OCI-LY1 (cell line): ENCODE measurements around the gene RNMT.
"Not testable (repeated sequence)": the region's sequence is repeated elsewhere in the genome, so short reads cannot be mapped to it uniquely, and the experiment has no call there.

Experiments used
- H2AFZ ChIP-seq: fragments of 200-600 bp; sonication (generic), shearing (Covaris generic); 2 replicates; pipeline ENCODE4 v1.6.0; 2014; ENCODE audit warnings: antibody characterized with exemption, mild to moderate bottlenecking, low read length
- H3F3A ChIP-seq: fragments of 200-600 bp; sonication (generic), shearing (Covaris generic); 2 replicates; pipeline ENCODE4 v1.6.0; 2014; ENCODE audit warnings: mild to moderate bottlenecking, antibody characterized with exemption, low read length, moderate library complexity; ENCODE audit not compliant: insufficient read depth
- H3K27ac ChIP-seq: fragments of 200-600 bp; sonication (generic); 2 replicates; pipeline ENCODE4 v1.5.1; 2014; ENCODE audit warnings: low read length, mixed run types, mild to moderate bottlenecking, low read depth; ENCODE audit not compliant: poor library complexity, severe bottlenecking
- H3K27me3 ChIP-seq: fragments of 200-600 bp; sonication (generic); 2 replicates; pipeline ENCODE4 v1.6.0; 2014; ENCODE audit warnings: antibody characterized with exemption, mild to moderate bottlenecking, low read length, moderate library complexity; ENCODE audit not compliant: insufficient read depth
- H3K36me3 ChIP-seq: fragments of 200-600 bp; sonication (generic); 2 replicates; pipeline ENCODE4 v1.6.1; 2014; ENCODE audit warnings: mild to moderate bottlenecking, antibody characterized with exemption, low read length, moderate library complexity, mixed read lengths; ENCODE audit not compliant: insufficient read depth
- H3K4me1 ChIP-seq: fragments of 200-600 bp; sonication (generic); 2 replicates; pipeline ENCODE4 v1.5.1; 2014; ENCODE audit warnings: mild to moderate bottlenecking, low read length, moderate library complexity; ENCODE audit not compliant: insufficient read depth, severe bottlenecking
- H3K4me2 ChIP-seq: fragments of 200-600 bp; sonication (generic), shearing (Covaris generic); 2 replicates; pipeline ENCODE4 v1.6.1; 2014; ENCODE audit warnings: low read length
- H3K4me3 ChIP-seq: fragments of 200-600 bp; sonication (generic); 2 replicates; pipeline ENCODE4 v1.5.1; 2014; ENCODE audit warnings: low read length, low read depth, mild to moderate bottlenecking, mixed read lengths; ENCODE audit not compliant: poor library complexity, severe bottlenecking
- H3K79me2 ChIP-seq: fragments of 200-600 bp; shearing (Covaris generic); 2 replicates; pipeline ENCODE4 v1.6.1; 2016; ENCODE audit warnings: mixed run types, low read length, mixed read lengths; ENCODE audit not compliant: insufficient read depth
- H3K9ac ChIP-seq: fragments of 200-600 bp; sonication (generic), shearing (Covaris generic); 2 replicates; pipeline ENCODE4 v1.6.1; 2014; ENCODE audit warnings: mild to moderate bottlenecking, low read length, mixed read lengths
- H3K9me2 ChIP-seq: fragments of 200-600 bp; sonication (generic), shearing (Covaris generic); 2 replicates; pipeline ENCODE4 v1.6.1; 2014; ENCODE audit warnings: low read depth, mild to moderate bottlenecking, low read length, mixed read lengths
- H3K9me3 ChIP-seq: fragments of 200-600 bp; shearing (Covaris generic); 2 replicates; pipeline ENCODE4 v1.6.1; 2014; ENCODE audit warnings: low read length, mixed read lengths
- H4K20me1 ChIP-seq: fragments of 200-600 bp; sonication (generic), shearing (Covaris generic); 2 replicates; pipeline ENCODE4 v1.6.0; 2016; ENCODE audit warnings: mild to moderate bottlenecking, low read length; ENCODE audit not compliant: insufficient read depth
- CTCF ChIP-seq: fragments of 200-600 bp; sonication (generic), shearing (Covaris generic); IDR thresholded peaks from 2 replicates; pipeline ENCODE4 v1.5.1; 2017; ENCODE audit warnings: mild to moderate bottlenecking, antibody characterized with exemption, low read length, moderate library complexity, mixed read lengths
- EZH2 ChIP-seq: fragments of 200-600 bp; sonication (generic), shearing (Covaris generic); IDR thresholded peaks from 2 replicates; pipeline ENCODE4 v1.8.0; 2017; ENCODE audit warnings: borderline replicate concordance, mixed run types, mild to moderate bottlenecking, antibody characterized with exemption, low read length, moderate library complexity, mixed read lengths

The RNMT gene

DNA sequence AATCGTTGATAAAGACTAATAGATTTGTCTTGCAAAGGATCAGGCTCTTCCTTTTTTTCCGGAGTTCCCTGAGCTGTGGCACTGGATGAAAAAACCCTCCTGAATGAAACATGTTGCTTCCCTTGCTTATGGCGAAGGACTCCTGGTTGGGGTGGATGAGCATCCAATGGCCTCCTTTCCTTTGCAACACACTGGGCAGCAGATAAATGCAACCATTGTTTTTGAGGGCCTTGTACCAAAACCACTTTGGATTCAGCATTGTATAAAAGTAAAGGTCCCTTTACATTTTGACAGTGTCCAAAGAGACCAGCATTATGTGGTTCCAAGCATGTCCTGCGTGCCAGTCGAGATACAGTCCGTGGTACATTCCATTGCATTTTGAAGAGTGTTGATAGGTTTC, 44.8 kb upstream of the RNMT start:
- H3K4me2 ChIP-seq, result no peak overlapping the region
- H3K9ac ChIP-seq, result no peak overlapping the region
- H4K20me1 ChIP-seq, result no peaks in the 10 kb centered on the region
- H3K9me2 ChIP-seq, result no peaks in the 10 kb centered on the region
- no peaks in the 10 kb centered on the region for H3K27me3 ChIP-seq
- H3K36me3 ChIP-seq, result peaks cover 11% of the 10 kb centered on the region; the same call in 1 of the 2 replicates
- no peaks in the 10 kb centered on the region for H3K9me3 ChIP-seq
- TF ChIP-seq CTCF (no peak), EZH2 (no peak)
- no peak overlapping the region for H3K27ac ChIP-seq
- no peaks in the 10 kb centered on the region for H3K4me1 ChIP-seq
- no peak overlapping the region for H3K4me3 ChIP-seq
- peaks cover 48% of the 10 kb centered on the region for H3K79me2 ChIP-seq
- H2AFZ ChIP-seq, result no peak overlapping the region
- 0 out of 2 replicates have a peak, but pooled peaks cover 3% of the 10 kb centered on the region for H3F3A ChIP-seq

DNA sequence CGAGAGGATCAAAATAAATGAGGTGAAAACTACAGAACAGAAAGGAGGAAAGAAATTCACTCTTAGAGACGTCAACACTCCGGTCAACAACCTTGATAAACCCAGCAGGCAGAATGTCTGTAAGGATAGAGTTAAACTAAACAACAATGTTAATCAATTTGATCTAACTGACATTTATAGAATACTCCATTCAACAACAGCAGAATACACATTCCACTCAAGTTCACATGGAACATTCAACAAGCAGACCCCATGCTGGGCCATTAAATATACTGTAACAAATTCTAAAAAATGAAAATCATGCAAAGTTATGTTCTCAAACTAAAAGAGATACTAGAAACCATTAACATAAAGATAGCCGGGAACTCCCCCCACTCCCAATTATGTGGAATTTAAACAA, 41.9 kb upstream of the RNMT start:
- Histone ChIP-seq H3K9ac (no peak overlapping the region), H3K4me1 (no peaks in the 10 kb centered on the region), H3F3A (no peaks in the 10 kb centered on the region), H3K4me2 (no peak overlapping the region), H3K79me2 (peaks cover 61% of the 10 kb centered on the region), H3K36me3 (peaks cover 35% of the 10 kb centered on the region), H3K9me3 (peaks cover 12% of the 10 kb centered on the region; the same call in 1 of the 2 replicates), H4K20me1 (no peaks in the 10 kb centered on the region), H2AFZ (no peak overlapping the region), H3K9me2 (no peaks in the 10 kb centered on the region), H3K4me3 (no peak overlapping the region), H3K27me3 (no peaks in the 10 kb centered on the region), H3K27ac (no peak overlapping the region)
- TF ChIP-seq EZH2, result no peak
- no peak for TF ChIP-seq CTCF

DNA sequence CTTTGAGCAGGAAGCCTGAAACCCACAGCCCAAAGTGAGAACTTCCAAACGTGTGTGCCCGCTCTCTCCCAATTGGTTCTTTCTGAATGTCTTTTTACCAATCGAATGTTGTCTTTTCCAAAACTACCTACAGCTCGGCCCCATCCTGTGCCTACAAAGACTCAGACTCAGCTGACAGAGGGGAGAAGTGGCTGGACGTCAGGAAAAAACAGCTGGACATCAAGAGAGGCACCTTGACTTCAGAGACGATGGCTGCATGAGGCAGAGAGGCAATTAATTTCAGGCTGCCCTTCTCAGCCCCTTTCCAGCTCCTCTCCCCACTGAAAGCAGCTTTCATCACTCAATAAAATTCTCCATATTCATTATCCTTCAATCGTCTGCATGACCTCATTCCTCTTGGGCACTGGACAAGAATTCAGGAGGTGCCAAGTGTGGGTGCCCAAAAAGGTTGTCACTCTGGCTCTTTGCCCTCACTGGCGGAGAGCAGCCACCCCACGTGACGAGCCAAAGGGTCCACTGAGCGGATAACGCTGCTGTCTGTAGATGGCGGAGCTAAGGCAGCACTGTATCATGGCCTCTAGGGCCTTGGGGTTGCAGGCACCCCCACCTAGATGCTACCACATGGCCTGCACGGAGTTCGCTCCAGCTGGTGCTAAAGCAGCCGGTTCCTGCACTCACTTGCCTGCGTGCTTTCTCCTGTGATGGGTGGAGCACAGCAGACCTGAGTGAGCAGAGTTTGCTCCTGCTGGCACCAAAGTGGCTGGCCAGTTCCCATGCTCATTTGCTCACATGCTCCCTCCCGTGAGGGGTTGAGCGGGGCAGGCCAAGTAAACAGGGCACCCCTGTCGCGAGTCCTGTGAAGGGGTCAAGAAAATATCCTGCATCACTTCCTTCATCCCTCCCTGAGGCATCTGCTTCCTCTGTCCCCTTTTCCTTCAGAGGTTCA, 38.0 kb upstream of the RNMT start:
- H3K9me3 ChIP-seq, result peaks cover 12% of the 10 kb centered on the region; the same call in 1 of the 2 replicates
- no peaks in the 10 kb centered on the region for H3K9me2 ChIP-seq
- TF ChIP-seq CTCF, result no peak
- no peak overlapping the region for H3K9ac ChIP-seq
- no peak overlapping the region for H3K4me2 ChIP-seq
- no peaks in the 10 kb centered on the region for H3F3A ChIP-seq
- no peak overlapping the region for H3K27ac ChIP-seq
- peaks cover 63% of the 10 kb centered on the region for H3K79me2 ChIP-seq
- peaks cover 30% of the 10 kb centered on the region for H3K36me3 ChIP-seq
- H3K4me3 ChIP-seq, result no peak overlapping the region
- H3K27me3 ChIP-seq, result no peaks in the 10 kb centered on the region
- H4K20me1 ChIP-seq, result no peaks in the 10 kb centered on the region
- H3K4me1 ChIP-seq, result no peaks in the 10 kb centered on the region
- H2AFZ ChIP-seq, result no peak overlapping the region

GRCh38 chr18:13690060-13690459, 36.4 kb upstream of the RNMT start:
- H4K20me1 ChIP-seq, H3K4me2 ChIP-seq, H3K27ac ChIP-seq, H3K4me1 ChIP-seq, H3K27me3 ChIP-seq, H3K4me3 ChIP-seq, H3K9me2 ChIP-seq, H3K9ac ChIP-seq, H3F3A ChIP-seq, H2AFZ ChIP-seq: not testable (repeated sequence)
- Histone ChIP-seq H3K79me2 (peaks cover 49% of the 10 kb centered on the region), H3K9me3 (peaks cover 12% of the 10 kb centered on the region; the same call in 1 of the 2 replicates), H3K36me3 (peaks cover 30% of the 10 kb centered on the region)

GRCh38 chr18:13695337-13695736, 31.1 kb upstream of the RNMT start:
- Histone ChIP-seq H3K9me3 (peaks cover 24% of the 10 kb centered on the region), H3K36me3 (peaks cover 17% of the 10 kb centered on the region), H3K79me2 (peaks cover 53% of the 10 kb centered on the region)
- not testable (repeated sequence) for H3F3A ChIP-seq, H3K27me3 ChIP-seq, H3K9ac ChIP-seq, H3K9me2 ChIP-seq, H3K4me2 ChIP-seq, H3K4me1 ChIP-seq, H3K4me3 ChIP-seq, H2AFZ ChIP-seq, H3K27ac ChIP-seq, H4K20me1 ChIP-seq
